K562 (cell line): ENCODE results near the gene ABCA8. TPM values are rescaled to one million over a fixed set of nuclear protein-coding genes. Genes with fewer than 3 reads are reported as not detected.

Source experiments
- ADNP ChIP-seq: fragments of 200-800 bp; sonication (Bioruptor generic); IDR thresholded peaks from 2 replicates; pipeline ENCODE4 v1.6.1; 2016; ENCODE audit warnings: missing genetic modification characterization, missing compliant biosample characterization
- CEBPB ChIP-seq: fragments of 450-650 bp; IDR thresholded peaks from 2 replicates; pipeline ENCODE4 v1.6.1; 2016; ENCODE audit warnings: missing genetic modification characterization, missing compliant biosample characterization
- CHCHD3 ChIP-seq: fragments of 250-450 bp; sonication (Bioruptor Pico); IDR thresholded peaks from 2 replicates; pipeline ENCODE4 v2.1.2; 2022; ENCODE audit warnings: mild to moderate bottlenecking
- HMG20A ChIP-seq: fragments of 450-650 bp; formaldehyde crosslinking; conservative IDR thresholded peaks from 2 replicates; pipeline ENCODE4 v1.4.0; 2020; ENCODE audit warnings: mild to moderate bottlenecking, mixed read lengths
- KLF16 ChIP-seq: IDR thresholded peaks from 2 replicates; pipeline ENCODE4 v1.6.1; 2016; ENCODE audit warnings: antibody characterized with exemption
- SMAD3 ChIP-seq: fragments of 450-650 bp; formaldehyde crosslinking; conservative IDR thresholded peaks from 2 replicates; pipeline ENCODE4 v1.4.0; 2020; ENCODE audit warnings: mild to moderate bottlenecking
- TSC22D4 ChIP-seq: fragments of 450-650 bp; IDR thresholded peaks from 2 replicates; pipeline ENCODE4 v1.6.1; 2016; ENCODE audit warnings: missing genetic modification characterization, missing biosample characterization, control low read depth
- U2AF2 ChIP-seq: fragments of 200-400 bp; formaldehyde crosslinking; optimal IDR thresholded peaks from 2 replicates; pipeline ENCODE3; 2017; ENCODE audit warnings: low read depth, mild to moderate bottlenecking, low read length
- ZKSCAN1 ChIP-seq: fragments of 150-350 bp; IDR thresholded peaks from 2 replicates; pipeline ENCODE4 v1.6.1; 2016; ENCODE audit warnings: low read depth, low read length
- ZNF134 ChIP-seq: fragments of 250-450 bp; sonication (Bioruptor Pico); conservative IDR thresholded peaks from 2 replicates; pipeline ENCODE4 v1.4.0; 2020
- ZNF778 ChIP-seq: fragments of 450-650 bp; formaldehyde crosslinking; IDR thresholded peaks from 2 replicates; pipeline ENCODE4 v1.4.0; 2020; ENCODE audit warnings: mild to moderate bottlenecking, moderate library complexity
- polyA plus RNA-seq, 8 experiments: library from polyadenylated mRNA; depleted of rRNA in 4 of 8; stranded (reverse) in 5 of 8; unstranded in 3 of 8; fragments of >200 nt; fragmentation: Nextera tagmentation in 2 of 8; fragmentation: Illumina TruSeq in 1 of 8; extraction: Ambion mirVana in 2 of 8; extraction: Trizol in 1 of 8; gene quantifications; 2 replicates each; pipeline versions ENCODE4 v1.2.1 to v1.2.3, GENCODE V29; 2011 to 2014; ENCODE audit warnings: inconsistent platforms in 1 of 8, missing spikeins in 1 of 8
- total RNA-seq, 7 experiments: library from RNA; depleted of rRNA in 6 of 7; stranded (reverse); fragments of >200 nt in 6 of 7; fragmentation: Illumina TruSeq in 2 of 7; extraction: Trizol in 2 of 7; gene quantifications; 2 replicates each; pipeline versions ENCODE4 v1.2.1 to v1.2.3, GENCODE V29; 2011 to 2021; ENCODE audit warnings: low replicate concordance in 1 of 7
- TF ChIP-seq, protein P1 (sequence below): fragments of 250-450 bp; sonication (Bioruptor Pico); IDR thresholded peaks from 2 replicates; pipeline ENCODE4 v1.5.1; 2021; ENCODE audit warnings: mild to moderate bottlenecking
- TF ChIP-seq, protein P2 (sequence below): fragments of 450-650 bp; formaldehyde crosslinking; IDR thresholded peaks from 2 replicates; pipeline ENCODE4 v1.4.0; 2022; ENCODE audit warnings: mild to moderate bottlenecking, moderate library complexity
- TF ChIP-seq, protein P3 (sequence below): fragments of 450-650 bp; formaldehyde crosslinking; IDR thresholded peaks from 2 replicates; pipeline ENCODE4 v1.4.0; 2020; ENCODE audit warnings: mild to moderate bottlenecking, mixed read lengths
- TF ChIP-seq, protein P4 (sequence below): fragments of 450-650 bp; formaldehyde crosslinking; IDR thresholded peaks from 2 replicates; pipeline ENCODE4 v1.4.0; 2020; ENCODE audit warnings: mild to moderate bottlenecking
- TF ChIP-seq, protein P5 (sequence below): sonication (generic); formaldehyde crosslinking; IDR thresholded peaks from 2 replicates; pipeline ENCODE4 v1.8.0; 2023; ENCODE audit warnings: mild to moderate bottlenecking, missing genetic modification reagents
- TF ChIP-seq, protein P6 (sequence below), 3 experiments: fragments of 200-800 bp in 1 of 3; fragments of 250-450 bp in 1 of 3; fragments of 450-650 bp in 1 of 3; sonication (Bioruptor Pico) in 1 of 3; sonication (Bioruptor generic) in 1 of 3; formaldehyde crosslinking in 1 of 3; IDR thresholded peaks; 2 replicates each; pipeline versions ENCODE4 v1.6.1 to v1.8.0; 2016 to 2022; ENCODE audit warnings: mild to moderate bottlenecking in 2 of 3, missing genetic modification characterization in 2 of 3, missing compliant biosample characterization in 1 of 3, moderate library complexity in 1 of 3

Gene ABCA8
- total and polyA plus RNA-seq, 9 of the 15 experiments (the other 6 are each of a cell fraction or from before 2014, with no cell fraction given), result 1.8 to 13.2 (median 12.0) TPM

DNA sequence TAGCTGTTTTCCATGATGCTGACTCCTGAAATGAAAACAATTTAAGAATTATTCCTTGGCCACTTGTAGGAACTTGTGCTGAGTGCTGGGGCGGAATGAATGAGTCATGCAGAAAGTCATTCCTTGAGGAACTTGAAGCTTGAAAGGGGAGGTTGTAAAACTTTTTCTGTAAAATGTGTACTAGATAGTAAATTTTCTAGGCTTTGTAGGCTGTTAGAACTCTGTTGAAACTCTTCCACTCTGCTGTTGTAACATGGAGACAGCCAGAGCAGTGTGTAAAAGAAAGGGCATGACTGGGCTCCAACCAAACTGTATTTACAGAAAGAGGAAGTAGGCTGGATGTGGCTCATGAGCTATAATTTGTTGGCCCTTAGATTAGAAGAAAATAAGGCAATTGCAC is 46.1 kb downstream of the ABCA8 start (continued):
- TF ChIP-seq, protein P1, sequence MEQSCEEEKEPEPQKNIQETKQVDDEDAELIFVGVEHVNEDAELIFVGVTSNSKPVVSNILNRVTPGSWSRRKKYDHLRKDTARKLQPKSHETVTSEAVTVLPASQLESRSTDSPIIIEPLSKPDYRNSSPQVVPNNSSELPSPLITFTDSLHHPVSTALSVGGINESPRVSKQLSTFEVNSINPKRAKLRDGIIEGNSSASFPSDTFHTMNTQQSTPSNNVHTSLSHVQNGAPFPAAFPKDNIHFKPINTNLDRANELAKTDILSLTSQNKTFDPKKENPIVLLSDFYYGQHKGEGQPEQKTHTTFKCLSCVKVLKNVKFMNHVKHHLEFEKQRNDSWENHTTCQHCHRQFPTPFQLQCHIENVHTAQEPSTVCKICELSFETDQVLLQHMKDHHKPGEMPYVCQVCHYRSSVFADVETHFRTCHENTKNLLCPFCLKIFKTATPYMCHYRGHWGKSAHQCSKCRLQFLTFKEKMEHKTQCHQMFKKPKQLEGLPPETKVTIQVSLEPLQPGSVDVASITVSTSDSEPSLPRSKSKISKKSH (CRISPR knock-in tag), result no peak
- TF ChIP-seq SMAD3 (CRISPR knock-in tag), result no peak
- TF ChIP-seq, protein P2, sequence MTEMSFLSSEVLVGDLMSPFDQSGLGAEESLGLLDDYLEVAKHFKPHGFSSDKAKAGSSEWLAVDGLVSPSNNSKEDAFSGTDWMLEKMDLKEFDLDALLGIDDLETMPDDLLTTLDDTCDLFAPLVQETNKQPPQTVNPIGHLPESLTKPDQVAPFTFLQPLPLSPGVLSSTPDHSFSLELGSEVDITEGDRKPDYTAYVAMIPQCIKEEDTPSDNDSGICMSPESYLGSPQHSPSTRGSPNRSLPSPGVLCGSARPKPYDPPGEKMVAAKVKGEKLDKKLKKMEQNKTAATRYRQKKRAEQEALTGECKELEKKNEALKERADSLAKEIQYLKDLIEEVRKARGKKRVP, result no peak
- TF ChIP-seq, protein P3, sequence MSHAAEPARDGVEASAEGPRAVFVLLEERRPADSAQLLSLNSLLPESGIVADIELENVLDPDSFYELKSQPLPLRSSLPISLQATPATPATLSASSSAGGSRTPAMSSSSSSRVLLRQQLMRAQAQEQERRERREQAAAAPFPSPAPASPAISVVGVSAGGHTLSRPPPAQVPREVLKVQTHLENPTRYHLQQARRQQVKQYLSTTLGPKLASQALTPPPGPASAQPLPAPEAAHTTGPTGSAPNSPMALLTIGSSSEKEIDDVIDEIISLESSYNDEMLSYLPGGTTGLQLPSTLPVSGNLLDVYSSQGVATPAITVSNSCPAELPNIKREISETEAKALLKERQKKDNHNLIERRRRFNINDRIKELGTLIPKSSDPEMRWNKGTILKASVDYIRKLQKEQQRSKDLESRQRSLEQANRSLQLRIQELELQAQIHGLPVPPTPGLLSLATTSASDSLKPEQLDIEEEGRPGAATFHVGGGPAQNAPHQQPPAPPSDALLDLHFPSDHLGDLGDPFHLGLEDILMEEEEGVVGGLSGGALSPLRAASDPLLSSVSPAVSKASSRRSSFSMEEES (CRISPR knock-in tag), result no peak
- TF ChIP-seq CEBPB (tag), result 0 out of 2 replicates have a peak, but pooled peaks have one; percentile 21
- no peak for TF ChIP-seq ZNF778 (CRISPR knock-in tag)
- no peak for TF ChIP-seq TSC22D4
- TF ChIP-seq, protein P4, sequence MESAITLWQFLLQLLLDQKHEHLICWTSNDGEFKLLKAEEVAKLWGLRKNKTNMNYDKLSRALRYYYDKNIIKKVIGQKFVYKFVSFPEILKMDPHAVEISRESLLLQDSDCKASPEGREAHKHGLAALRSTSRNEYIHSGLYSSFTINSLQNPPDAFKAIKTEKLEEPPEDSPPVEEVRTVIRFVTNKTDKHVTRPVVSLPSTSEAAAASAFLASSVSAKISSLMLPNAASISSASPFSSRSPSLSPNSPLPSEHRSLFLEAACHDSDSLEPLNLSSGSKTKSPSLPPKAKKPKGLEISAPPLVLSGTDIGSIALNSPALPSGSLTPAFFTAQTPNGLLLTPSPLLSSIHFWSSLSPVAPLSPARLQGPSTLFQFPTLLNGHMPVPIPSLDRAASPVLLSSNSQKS (CRISPR knock-in tag), result no peak
- TF ChIP-seq ZKSCAN1, result no peak
- TF ChIP-seq U2AF2, result no peak
- TF ChIP-seq, protein P5, sequence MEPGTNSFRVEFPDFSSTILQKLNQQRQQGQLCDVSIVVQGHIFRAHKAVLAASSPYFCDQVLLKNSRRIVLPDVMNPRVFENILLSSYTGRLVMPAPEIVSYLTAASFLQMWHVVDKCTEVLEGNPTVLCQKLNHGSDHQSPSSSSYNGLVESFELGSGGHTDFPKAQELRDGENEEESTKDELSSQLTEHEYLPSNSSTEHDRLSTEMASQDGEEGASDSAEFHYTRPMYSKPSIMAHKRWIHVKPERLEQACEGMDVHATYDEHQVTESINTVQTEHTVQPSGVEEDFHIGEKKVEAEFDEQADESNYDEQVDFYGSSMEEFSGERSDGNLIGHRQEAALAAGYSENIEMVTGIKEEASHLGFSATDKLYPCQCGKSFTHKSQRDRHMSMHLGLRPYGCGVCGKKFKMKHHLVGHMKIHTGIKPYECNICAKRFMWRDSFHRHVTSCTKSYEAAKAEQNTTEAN (CRISPR knock-in tag), result no peak
- TF ChIP-seq ADNP, result no peak
- TF ChIP-seq, protein P6, sequence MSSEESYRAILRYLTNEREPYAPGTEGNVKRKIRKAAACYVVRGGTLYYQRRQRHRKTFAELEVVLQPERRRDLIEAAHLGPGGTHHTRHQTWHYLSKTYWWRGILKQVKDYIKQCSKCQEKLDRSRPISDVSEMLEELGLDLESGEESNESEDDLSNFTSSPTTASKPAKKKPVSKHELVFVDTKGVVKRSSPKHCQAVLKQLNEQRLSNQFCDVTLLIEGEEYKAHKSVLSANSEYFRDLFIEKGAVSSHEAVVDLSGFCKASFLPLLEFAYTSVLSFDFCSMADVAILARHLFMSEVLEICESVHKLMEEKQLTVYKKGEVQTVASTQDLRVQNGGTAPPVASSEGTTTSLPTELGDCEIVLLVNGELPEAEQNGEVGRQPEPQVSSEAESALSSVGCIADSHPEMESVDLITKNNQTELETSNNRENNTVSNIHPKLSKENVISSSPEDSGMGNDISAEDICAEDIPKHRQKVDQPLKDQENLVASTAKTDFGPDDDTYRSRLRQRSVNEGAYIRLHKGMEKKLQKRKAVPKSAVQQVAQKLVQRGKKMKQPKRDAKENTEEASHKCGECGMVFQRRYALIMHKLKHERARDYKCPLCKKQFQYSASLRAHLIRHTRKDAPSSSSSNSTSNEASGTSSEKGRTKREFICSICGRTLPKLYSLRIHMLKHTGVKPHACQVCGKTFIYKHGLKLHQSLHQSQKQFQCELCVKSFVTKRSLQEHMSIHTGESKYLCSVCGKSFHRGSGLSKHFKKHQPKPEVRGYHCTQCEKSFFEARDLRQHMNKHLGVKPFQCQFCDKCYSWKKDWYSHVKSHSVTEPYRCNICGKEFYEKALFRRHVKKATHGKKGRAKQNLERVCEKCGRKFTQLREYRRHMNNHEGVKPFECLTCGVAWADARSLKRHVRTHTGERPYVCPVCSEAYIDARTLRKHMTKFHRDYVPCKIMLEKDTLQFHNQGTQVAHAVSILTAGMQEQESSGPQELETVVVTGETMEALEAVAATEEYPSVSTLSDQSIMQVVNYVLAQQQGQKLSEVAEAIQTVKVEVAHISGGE (CRISPR knock-in tag; IDR thresholded peaks at IDR 0.05), result 0 out of 6 replicates have a peak, but pooled peaks of 1 of the 3 experiments have one; percentile 50
- TF ChIP-seq HMG20A (CRISPR knock-in tag), result no peak
- no peak for TF ChIP-seq KLF16
- no peak for TF ChIP-seq CHCHD3
- TF ChIP-seq ZNF134 (CRISPR knock-in tag), result no peak
